IPS DF 19.7 (cell line): ENCODE results near the gene ZNF689.
"Not testable (repeated sequence)": the region's sequence is repeated elsewhere in the genome, so short reads cannot be mapped to it uniquely, and the experiment has no call there.

ENCODE experiments used
- DNase-seq: peaks from one replicate; pipeline ENCODE4 v3.0.0-alpha.2; 2013; ENCODE audit warnings: low read depth, low spot score

The ZNF689 gene

DNA sequence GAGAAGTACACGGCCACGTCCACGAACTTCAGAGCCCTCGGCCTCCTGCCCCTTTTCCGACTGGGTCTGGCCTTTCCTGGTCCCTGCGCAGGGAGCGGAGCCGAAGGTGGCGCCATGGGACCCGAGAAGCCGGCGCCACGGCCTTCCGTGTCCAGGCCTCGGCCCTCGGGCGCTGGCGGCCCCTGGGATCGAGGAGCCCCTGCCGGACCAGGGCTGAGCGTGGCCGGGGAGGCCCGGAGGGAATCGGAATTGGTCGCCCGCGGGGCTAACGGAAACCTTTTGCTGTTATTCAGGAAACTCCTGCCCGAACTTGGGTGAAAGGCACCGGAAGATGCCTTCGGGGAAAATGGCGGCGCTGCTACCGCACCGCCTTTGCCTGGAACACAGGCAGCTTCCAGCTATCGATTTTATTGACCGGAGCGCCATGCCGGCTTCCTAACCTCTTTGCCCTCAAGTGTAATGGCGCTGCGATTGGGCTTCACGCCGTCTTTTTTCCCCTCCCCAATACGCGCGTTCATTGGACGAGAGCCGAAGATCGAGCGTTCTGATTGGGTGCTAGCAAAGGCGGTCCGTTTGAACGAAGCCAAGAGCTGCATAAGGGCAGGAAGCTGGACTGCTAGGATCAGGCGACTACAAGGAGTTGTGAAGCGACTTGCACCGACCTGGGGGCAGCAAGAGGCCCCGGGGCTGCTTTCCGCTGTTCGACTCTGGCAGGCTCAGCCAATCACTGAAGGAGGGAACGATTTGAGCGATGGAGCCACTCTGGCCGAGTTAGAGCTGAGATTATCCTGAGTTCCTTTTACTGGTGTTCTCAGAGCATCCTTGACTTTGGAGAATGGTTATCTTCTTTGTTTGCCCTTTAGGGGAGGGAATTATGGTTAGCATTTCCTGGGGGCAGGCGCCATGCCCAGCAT is at the start of gene ZNF689:
TSS of gene ZNF689 (minus strand) at position 464 of the 914 bp plus-strand sequence. CDS start at position 116, 348 bp downstream.
- DNase-seq: peak; percentile 98

DNA sequence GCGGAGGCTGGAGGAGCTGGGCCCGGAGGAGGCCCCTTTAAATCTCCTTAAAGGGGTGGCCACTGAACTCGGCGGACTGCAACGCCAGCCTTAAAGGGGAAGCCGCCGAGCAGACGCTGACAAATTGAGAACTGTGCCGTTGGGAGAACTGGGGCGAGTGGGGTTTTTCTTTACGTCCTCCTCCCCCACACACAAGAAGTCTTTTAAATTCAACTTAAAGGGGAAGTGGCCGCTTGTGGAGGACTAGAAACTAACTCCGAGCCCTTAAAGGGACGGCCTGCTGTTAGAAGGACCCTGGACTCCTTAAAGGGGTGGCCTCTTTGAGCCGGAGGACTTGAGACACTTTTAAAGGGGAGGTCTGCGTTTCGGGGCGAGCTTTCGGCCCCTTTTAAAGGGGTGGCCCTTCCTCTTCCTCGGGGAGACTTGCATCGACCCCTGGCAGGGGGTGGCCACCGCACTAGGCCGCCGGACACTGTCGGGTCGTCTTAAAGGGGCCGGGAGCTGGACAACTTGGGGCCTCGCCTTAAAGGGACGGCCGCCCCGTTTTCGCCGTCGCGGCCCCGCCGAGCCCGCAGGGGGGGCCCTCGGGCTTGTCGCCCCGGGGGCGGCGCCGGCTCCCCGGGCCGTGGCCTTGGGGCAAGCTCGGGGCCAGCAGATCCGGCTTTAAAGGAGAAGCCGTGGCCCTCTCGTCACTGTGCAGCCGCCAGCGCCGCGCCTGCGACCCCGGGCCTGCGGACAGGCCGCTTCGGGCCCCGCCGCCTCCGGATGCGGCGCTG is 48.7 kb upstream of the ZNF689 start:
- peak; percentile 56 for DNase-seq

DNA sequence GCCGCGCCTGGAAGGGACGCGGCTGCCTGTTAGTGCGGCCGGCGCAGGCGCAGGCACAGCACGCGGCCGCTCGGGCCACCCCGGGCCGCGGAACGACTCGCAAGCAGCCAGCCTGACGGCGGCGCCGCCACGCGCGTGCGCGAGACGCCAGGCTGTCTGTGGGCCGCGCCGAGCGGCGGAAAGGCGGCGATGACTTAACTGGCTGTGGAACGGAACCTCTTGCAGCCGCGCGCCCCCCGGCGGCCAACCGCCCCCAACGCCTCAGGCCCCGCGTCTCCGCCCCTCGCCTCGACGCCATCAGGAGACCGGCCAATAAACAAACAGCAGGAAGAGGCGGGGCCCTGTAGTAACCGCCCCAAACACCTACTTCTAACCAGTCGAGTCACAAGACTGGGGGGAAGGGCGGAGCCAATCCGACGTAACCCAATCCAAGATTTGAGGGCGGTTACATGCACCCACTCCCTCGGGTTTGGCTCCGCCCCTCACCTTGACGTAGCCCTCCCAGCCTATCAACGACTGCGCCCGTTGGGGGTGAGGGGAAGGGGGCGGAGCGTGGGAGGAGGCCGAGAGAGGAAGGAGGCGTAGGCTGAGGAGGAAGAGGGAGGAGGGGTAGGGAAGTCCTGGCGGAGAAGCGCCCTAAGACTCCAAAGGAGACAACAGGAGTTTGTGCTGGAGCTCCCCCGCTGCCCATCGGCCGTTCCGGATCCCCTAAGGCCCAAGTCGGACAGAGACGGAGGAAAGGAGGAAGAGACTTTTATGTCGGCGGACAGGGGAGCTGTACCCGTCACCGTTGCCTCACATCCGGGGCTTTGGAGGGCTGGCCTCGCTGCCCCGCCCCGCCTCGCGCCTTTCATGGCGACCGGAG is 47.9 kb upstream of the ZNF689 start, which contains the start of gene FBRS:
TSS of gene FBRS (plus strand) at position 566 of the 865 bp plus-strand sequence. CDS start 1,088 bp downstream, outside the sequence.
- DNase-seq: peak; percentile 99

DNA sequence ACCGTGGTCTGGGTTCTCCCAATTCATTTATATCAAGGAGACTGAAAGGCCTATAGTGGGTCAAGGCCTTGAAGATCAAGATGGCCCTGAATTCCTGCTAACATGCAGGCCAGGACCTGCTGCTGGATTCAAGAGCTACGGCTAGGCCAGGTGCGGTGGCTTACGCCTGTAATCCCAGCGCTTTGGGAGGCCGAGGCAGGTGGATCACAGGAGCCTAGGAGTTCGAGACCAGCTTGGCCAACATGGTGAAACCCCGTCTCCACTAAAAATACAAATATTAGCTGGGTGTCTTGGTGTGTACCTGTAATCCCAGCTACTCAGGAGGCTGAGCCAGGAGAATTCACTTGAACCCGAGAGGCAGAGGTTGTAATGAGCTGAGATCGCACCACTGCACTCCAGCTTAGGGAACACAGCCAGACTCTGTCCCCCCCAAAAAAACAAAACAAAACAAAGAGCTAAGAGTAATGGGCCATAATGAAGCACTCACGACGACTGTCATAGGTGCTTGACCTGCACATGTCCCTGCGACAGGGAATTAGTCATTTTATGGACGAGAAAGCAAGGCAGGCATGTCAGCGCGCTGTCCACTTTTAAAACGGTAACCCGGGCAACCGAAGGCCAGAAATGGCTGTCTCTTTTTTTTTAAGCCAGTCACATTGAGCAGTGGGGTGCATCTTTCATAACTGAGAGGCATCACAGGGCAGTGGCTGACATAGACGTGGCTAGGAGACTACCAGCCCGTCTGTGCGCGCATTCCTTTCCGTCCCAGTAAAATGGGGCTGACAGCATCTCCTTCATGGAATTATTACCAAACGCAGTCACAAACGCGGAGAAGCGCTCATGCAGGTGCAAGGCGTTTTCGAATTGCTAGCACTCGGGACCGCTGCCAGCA is 47.0 kb upstream of the ZNF689 start:
- no peak for DNase-seq

DNA sequence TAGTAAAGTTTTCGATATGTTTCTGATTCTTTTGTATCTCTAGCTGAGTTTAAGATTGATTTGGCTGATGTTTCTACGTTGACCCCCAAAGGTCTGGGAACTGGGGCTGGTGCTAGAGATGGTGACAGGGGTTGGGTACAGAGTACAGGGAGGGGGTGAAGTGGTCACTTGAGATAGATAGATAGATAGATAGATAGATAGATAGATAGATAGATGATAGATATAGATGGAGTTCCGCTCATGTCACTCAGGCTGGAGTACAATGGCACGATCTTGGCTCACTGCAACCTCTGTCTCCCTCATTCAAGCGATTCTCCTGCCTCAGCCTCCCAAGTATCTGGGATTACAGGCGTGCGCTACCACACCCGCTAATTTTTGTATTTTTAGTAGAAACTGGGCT is 46.2 kb upstream of the ZNF689 start:
- no peak for DNase-seq

DNA sequence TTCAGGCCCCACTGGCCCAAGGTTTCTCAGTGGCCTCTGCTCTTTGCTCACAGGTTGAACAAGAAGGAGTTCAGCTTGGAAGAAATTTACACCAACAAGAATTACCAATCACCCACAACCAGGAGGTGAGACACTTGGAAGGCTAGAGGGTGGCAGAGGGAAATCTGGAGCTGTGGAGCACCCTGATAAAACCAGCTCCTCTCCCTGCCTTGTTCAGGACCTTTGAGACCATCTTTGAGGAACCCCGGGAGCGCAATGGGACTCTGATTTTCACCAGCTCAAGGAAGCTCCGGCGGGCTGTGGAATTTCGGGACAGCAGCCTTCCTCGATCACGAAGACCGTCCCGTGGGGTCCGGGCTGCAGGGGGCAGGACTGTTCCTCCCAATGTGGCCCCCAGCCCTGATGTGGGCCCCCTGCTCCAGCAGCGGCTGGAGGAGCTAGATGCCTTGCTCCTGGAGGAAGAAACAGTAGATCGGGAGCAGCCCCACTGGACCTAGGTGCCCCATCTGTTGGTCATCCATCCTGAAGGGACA is 45.7 kb upstream of the ZNF689 start:
- no peak for DNase-seq

DNA sequence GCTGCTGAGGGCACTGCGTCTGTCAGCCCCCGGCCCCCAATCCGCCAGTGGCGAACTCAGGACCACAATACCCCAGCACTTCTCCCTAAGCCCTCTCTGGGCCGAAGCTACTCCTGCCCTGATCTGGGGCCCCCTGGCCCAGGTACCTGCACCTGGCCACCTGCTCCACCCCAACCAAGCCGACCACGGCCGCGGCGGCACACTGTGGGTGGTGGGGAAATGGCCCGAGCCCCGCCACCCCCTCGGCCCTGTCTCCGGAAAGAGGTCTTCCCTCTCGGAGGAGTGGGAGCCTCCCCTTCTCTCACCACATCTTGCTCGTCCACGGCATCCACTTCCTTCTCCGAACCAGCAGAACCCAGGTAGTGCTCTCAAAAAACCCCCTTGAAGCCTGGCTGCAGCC is 44.7 kb upstream of the ZNF689 start:
- no peak for DNase-seq

DNA sequence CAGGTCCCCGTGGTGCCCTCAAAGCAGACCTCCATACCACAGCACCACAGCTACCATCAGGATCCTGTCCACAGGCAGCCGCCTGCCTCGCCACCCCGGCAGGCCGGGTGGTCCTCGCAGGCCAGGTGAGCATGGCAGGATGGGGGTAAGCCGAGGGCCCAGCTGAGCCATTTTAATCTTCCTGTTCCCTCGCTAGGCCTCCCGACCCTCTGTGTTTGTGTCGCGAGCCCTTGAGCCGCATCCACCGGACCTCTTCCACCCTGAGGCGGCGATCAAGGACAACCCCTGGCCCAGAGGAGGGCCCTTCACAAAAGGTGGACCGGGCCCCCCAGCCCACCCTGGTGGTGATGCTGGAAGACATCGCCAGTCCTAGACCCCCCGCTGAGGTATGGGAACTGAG is 42.5 kb upstream of the ZNF689 start:
- no peak for DNase-seq

DNA sequence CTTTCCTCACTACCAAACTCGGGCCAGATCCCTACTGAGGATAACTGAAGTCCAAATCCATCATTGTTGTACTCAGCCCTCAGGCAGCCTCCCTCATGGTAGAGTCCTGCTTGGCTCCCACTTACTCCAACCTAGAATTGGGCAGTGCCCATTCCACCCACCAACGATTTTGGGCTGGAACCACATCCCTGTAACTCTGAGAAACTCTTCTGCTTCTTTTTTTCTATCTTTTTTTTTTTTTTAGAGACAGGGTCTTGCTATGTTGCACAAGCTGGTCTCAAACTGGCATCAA is 41.8 kb upstream of the ZNF689 start:
- no peak for DNase-seq

DNA sequence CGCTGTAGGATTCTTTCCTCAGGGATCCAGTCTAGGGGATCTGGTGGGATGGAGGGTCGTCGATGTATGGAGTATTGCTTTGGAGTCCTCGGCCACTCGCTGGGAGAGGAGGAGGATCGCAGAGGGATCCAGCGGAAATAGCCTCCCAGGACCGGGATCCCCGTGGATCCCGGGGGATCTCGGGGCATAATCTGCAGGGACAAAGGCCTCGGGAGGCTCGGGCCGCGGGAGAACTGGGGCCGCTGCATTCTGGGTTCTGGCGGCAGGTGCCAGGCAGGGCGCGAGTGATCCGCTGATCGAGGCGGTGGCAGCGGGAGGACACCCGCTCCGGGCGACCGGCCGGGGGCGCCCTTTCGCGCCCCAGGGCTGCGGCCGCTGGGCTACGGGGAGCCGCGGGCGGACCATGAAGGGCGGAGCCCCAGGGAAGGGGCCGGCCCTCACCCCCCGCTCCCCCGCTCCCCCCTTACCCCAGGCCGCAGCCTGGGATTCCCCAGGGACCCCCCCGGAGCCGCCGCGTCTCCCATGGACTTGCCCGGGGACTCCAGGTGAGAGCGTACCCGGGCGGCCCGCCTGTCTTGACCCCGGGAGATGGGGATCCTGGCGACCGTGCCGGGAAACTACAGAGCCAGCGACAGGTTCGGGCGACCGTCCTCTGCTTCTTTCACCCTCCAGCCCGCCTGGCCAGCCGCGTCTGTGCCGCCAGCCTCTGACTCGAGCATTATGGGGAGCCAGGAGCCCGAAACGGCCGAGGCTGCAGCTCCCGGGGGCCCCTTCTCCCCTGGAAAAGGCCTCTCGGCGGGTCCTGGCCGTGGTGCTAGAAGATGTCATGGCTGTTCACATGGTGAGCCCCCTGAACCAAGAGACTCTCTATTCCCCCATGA is 41.2 kb upstream of the ZNF689 start:
- no peak for DNase-seq

DNA sequence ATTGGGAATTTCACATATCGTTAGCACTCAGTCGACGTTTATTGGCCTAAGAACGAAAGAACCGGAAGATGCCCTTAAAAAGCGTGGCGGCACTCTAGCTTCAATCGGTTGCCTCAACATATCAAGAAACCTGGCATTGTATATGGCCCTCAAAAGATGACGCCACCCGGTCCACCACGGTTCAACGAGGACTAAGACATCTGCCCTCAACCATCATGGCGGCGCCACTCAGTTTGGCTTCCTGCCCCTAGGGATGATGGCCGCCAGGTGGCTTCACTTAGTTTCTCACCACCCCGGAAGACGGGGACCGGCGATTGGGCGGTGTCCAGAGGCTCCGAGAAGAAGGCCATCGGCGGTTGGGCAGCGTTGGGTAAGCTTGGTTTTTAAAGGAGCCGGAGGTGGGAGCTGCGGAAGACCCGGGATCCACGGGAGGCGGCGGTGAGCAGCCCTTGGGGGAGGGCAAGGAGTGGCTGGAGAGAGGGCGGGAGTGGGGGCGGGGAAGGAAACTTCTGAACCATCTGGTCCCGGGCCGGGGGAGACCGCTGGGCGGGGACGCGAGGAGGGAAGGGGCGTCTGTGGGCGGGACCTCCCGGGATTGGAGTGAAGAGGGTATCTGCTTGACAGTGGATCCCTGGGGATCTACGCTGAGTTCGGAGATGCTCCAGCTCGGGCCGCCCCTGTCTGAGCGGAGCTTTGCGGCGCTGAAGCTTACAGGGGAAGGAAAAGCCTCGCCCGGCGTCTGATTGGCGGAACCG is 40.4 kb upstream of the ZNF689 start, which contains the start of gene PRR14:
TSS of gene PRR14 (plus strand) at position 592 of the 755 bp plus-strand sequence. CDS start 686 bp downstream, outside the sequence.
- peak; percentile 97 for DNase-seq

DNA sequence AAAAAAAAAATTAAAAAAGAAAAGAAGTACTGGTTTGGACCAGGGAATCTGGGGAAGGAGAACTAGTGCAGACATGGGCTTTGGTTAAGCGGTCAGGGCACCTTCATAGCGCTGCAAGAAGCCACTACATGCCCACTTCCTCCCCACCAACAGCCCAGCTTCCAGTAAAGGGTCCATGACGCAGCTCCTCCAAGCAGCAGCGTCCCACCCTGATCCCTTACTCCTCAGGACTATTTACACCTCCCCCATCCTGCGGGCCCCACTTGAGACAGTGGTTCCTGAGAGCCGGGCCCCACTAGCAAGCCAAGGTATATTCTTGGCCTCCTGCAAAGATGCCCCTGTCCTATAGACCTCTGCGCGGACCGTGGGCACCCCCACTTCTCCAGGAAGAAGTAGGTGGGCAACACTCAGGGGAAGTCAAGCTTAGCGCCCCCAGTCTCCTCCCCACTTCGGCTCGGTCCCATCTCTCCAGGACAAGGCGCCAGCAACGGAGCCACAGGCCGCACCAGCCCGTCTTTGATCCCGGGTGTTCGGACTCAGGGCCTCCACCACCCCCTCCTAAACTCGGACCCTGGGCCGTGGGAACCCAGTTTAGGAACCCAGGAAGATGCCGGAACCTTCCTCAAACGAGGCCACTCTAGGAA is 39.7 kb upstream of the ZNF689 start:
- DNase-seq: no peak

DNA sequence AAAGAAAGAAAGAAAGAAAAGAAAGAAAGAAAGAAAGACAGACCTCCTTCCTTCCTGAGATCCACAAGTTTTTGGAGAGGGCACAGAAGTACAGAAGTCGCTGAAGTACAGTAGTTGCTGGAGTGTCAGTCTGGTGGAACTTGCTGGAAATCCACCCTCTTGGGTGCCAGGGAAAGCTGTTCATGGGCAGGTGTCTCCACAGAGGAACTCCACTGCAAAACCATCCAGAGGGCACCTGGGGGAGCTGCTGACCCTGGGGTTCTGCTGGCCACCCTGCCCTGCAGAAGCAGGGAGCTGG is 37.0 kb upstream of the ZNF689 start:
- DNase-seq: no peak

DNA sequence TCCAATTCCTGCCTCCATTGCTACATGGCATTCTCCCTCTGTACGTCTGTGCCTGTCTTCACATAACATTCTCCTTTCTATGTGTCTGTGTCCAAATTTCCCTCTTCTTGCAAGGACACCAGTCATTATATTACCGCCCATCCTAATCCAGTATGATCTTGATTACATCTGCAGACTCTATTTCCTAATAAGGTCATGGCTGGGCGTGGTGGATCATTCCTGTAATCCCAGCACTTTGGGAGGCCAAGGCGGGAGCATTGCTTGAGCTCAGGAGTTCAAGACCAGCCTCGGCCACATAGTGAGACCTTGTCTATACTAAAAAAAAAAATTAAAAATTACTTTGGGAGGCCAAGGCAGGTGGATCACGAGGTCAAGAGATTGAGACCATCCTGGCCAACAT is 35.5 kb upstream of the ZNF689 start:
- DNase-seq: no peak

DNA sequence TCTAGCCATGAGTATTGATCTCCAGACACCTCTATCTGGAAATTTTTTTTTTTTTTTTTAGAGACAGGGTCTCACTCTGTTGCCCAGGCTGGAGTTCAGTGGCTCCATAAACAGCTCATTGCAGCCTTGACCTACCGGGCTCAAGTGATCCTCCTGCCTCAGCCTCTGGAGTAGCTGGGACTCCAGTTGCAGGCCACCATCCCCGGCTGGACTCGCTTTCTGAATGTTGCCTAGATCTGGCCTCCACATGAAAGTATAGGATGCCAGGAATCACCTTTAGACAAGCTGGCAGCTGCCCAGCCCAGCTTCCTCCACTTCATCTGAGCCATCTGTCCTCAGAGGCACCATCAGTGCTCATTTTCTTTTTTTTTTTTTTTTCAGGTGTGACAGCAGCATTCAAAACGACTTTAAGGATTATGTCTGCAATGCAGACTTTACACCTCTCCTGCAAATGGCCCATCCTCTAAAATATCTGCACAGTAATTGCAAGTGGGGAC is 34.2 kb upstream of the ZNF689 start:
- DNase-seq: no peak

DNA sequence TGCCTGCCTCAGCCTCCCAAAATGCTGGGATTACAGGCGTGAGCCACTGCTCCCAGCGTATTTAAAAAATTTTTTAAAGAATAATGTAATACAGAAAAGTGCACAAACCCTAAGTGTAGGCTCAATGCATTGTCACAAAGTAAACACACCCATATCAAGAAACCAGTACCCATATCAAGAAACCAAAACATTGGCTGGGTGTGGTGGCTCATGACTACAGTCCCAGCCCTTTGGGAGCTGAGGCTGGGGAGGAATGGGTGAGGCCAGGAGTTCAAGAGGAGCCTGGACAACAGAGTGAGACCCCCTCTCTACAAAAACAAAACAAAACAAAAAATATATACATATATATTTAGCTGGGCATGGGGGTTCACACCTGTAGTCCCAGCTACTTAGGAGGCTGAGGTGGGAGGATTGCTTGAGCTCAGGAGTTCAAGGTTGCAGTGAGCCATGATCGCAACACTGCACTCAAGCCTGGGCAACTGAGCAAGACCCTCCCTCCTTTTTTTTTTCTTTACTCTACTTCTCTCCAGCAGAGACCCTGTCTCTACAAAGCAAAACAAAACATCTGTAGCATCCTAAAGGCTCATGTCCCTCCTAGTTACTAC is 31.3 kb upstream of the ZNF689 start:
- DNase-seq: no peak

DNA sequence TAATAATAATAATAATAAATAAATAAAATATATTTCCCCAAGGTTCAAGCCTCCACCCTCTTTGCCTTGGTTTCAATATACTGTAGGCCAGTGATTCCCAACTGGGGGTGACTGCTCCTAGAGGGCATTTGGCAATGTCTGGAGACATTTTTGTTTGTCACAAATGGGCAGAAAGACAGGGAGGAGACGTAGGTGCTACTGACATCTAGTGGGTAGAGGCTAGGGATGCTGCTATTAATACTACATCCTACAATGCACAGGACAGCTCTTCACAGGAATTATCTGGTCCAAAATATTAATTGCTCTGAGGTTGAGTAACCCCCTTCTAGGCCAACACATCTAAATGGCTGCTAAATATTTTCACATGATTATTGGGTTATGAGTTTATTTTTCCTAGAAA is 27.8 kb upstream of the ZNF689 start:
- DNase-seq: no peak

DNA sequence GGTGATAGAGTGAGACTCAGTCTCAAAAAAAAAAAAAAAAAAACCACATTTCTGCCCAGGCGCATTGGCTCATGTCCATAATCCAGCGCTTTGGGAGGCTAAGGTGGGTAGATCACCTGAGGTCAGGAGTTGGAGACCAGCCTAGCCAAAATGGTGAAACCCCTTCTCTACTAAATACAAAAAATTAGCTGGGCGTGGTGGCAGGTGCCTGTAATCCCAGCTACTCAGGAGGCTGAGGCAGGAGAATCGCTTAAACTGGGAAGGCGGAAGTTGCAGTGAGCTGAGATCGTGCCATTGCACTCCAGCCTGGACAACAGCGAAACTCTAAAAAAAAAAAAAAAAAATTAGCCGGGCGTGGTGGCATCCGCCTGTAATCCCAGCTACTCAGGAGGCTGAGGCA is 26.9 kb upstream of the ZNF689 start:
- not testable (repeated sequence) for DNase-seq
